HepG2 (cell line): ENCODE data around the gene CERS3. TPM values are rescaled to one million over a fixed set of nuclear protein-coding genes. Genes with fewer than 3 reads are reported as not detected.

Source experiments
- NR1H2 ChIP-seq: sonication (generic); formaldehyde crosslinking; IDR thresholded peaks from 2 replicates; pipeline ENCODE4 v1.8.1; 2022; ENCODE audit warnings: low read depth, missing genetic modification reagents, borderline replicate concordance
- RORA ChIP-seq: sonication (generic); formaldehyde crosslinking; IDR thresholded peaks from 2 replicates; pipeline ENCODE4 v1.5.0; 2020; ENCODE audit warnings: mild to moderate bottlenecking, missing genetic modification reagents, moderate library complexity
- ZNF761 ChIP-seq: sonication (generic); formaldehyde crosslinking; conservative IDR thresholded peaks from 2 replicates; pipeline ENCODE4 v1.4.0; 2020; ENCODE audit warnings: mild to moderate bottlenecking, missing genetic modification reagents
- polyA plus RNA-seq, 8 experiments: library from polyadenylated mRNA; depleted of rRNA in 3 of 8; stranded (reverse) in 7 of 8; unstranded in 1 of 8; fragments of >200 nt; fragmentation: Illumina TruSeq in 4 of 8; extraction: Trizol in 4 of 8; gene quantifications; 2 replicates each; pipeline versions ENCODE4 v1.2.1 to v1.2.3, GENCODE V29; 2011 to 2016; ENCODE audit warnings: low read depth in 4 of 8, missing spikeins in 1 of 8, mixed read lengths in 1 of 8; ENCODE audit not compliant: insufficient read depth in 1 of 8
- small RNA-seq, 3 experiments: library from RNA; depleted of rRNA; stranded (forward); fragments of <200 nt; gene quantifications; one replicate each; pipeline ENCODE3, GENCODE V24; 2012; ENCODE audit warnings: low read depth in 2 of 3, low replicate concordance in 1 of 3; ENCODE audit not compliant: insufficient read length in 3 of 3, insufficient read depth in 2 of 3
- total RNA-seq, 5 experiments: library from RNA; depleted of rRNA; stranded (reverse); fragments of >200 nt; fragmentation: Illumina TruSeq; extraction: Trizol; gene quantifications; 2 replicates each; pipeline ENCODE4 v1.2.3, GENCODE V29; 2016; ENCODE audit warnings: low read depth in 1 of 5
- TF ChIP-seq, protein P1 (sequence below): sonication (generic); formaldehyde crosslinking; IDR thresholded peaks from 2 replicates; pipeline ENCODE4 v1.8.0; 2022; ENCODE audit warnings: low read depth, missing genetic modification reagents

The CERS3 gene
- total and polyA plus RNA-seq, 2 of the 13 experiments (the other 11 are each of a cell fraction or from before 2014, with no cell fraction given): not detected

DNA sequence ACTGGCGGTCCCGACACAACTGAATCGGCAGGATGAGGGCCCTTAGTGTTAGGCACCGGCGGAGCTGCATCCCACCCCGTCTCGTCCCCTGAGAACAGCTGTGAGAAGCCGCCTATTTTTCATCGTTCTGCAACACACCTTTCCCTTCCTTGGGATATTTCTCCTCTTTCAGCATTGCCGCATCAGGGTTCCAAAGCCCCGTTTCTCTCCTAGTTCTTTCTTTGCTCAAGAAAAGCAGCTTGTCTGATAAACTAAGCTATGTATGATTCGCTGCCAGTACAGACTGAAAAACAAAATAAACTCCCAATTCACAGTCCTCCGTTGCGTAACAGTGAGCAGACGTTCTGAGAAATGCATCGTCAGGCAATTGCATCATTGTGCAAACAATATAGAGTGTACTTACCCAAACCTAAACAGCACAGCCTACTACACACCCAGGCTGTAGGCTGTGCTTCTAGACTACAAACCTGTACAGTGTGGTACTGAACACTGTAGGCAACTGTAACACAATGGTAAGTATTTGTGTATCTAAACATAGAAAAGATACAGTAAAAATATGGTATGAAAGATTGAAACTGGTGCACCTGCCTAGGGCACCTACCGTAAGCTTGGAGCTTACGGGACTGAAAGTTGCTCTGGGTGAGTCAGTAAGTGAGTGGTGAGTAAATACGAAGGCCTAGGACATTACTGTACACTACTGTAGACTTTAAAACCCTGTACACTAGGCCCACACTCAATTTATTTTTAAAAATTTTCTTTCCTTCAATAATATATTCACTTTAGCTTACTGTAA lies 178.1 kb downstream of the CERS3 start (continued):
- TF ChIP-seq ZNF761 (CRISPR knock-in tag): no peak
- TF ChIP-seq, protein P1, sequence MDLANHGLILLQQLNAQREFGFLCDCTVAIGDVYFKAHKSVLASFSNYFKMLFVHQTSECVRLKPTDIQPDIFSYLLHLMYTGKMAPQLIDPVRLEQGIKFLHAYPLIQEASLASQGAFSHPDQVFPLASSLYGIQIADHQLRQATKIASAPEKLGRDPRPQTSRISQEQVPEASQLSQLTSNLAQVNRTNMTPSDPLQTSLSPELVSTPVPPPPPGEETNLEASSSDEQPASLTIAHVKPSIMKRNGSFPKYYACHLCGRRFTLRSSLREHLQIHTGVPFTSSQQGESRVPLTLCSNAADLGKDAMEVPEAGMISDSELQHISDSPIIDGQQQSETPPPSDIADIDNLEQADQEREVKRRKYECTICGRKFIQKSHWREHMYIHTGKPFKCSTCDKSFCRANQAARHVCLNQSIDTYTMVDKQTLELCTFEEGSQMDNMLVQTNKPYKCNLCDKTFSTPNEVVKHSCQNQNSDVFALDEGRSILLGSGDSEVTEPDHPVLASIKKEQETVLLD (CRISPR knock-in tag): no peak
- TF ChIP-seq RORA: no peak
- TF ChIP-seq NR1H2 (CRISPR knock-in tag): no peak

Small RNA genes within 50 kb of the gene (small RNA-seq; reads per million reads assigned to genes)
- gene RNU6-181P (0 reads per million in 3 experiments), gene RNU6-322P (0 reads per million in 3 experiments)

Other genes with a start within 250 kb of the CERS3 start
- gene ADAMTS17, start 187.0 kb downstream of the CERS3 start, total RNA-seq (2016; rRNA removed; fragmentation: Illumina TruSeq; extraction: Trizol): 0.02 and 0.36 TPM in 2 replicates
- 0.04 and 0.09 TPM in 2 replicates for gene ADAMTS17, start 187.0 kb downstream of the CERS3 start, polyA plus RNA-seq (2011; rRNA removed)
- gene LINS1, start 73.2 kb upstream of the CERS3 start, total RNA-seq (2016; rRNA removed; fragmentation: Illumina TruSeq; extraction: Trizol): 9.6 and 10.4 TPM in 2 replicates
- 9.8 and 10.0 TPM in 2 replicates for gene LINS1, start 73.2 kb upstream of the CERS3 start, polyA plus RNA-seq (2011; rRNA removed)
- 12.1 and 15.2 TPM in 2 replicates for gene ASB7, start 73.6 kb upstream of the CERS3 start, total RNA-seq (2016; rRNA removed; fragmentation: Illumina TruSeq; extraction: Trizol)
- gene ASB7, start 73.6 kb upstream of the CERS3 start, polyA plus RNA-seq (2011; rRNA removed): 7.7 and 8.3 TPM in 2 replicates